Superior temporal gyrus (tissue), 1 donor: Measurements from ENCODE around the gene ECI1.
"Not testable (repeated sequence)": the region's sequence is repeated elsewhere in the genome, so short reads cannot be mapped to it uniquely, and the experiment has no call there.

ENCODE experiments used
- DNase-seq: peaks from one replicate; pipeline ENCODE4 v3.0.0-alpha.2; 2016; ENCODE audit errors: extremely low spot score

Gene ECI1

GRCh38 chr16:2278956-2279800 lies 27.8 kb upstream of the ECI1 start:
- peak; percentile 48 for DNase-seq

- DNase-seq, result no peak
These were observed 26.9 kb upstream of the ECI1 start for GRCh38 chr16:2278272-2278608.

GRCh38 chr16:2277466-2278271 lies 26.3 kb upstream of the ECI1 start:
- no peak for DNase-seq

DNA sequence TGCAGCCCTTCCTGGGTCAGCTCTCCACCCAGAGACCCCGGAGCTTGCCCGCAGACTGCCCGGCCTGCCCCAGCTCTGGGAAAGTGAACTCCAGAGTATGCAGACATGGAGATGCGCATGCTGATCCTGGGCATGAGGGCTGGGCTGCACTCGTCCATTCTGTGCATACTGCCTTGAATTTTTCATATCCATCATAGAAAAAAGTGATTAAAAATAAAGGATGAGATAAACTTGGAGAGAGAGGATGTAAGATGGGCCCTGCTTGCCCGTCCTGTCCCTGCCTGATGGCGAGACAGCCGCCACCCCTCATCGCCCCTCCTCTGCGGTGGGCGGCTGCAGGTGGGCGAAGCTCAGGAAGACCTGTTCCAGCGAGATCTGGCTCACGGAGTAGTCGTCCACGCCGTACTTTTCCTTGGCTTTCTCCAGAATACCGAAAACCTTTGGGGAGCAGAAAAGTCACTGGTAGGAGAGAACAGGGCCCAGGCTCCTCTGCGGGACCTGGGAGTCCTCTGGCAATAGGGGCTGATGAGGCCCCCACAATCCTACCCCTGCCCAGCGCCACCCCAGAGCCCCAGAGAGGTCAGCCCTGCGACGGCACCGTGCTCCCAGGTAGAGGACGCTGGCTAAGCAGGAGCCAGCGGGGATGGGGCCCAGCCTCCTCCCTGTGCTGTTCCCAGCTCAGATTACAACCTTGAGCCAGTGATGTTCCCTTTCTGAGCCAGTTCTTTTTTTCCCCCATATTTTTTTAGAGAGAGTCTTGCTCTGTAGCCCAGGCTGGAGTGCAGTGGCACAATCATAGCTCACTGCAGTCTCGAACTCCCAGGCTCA lies 25.2 kb upstream of the ECI1 start:
- DNase-seq, result no peak

DNA sequence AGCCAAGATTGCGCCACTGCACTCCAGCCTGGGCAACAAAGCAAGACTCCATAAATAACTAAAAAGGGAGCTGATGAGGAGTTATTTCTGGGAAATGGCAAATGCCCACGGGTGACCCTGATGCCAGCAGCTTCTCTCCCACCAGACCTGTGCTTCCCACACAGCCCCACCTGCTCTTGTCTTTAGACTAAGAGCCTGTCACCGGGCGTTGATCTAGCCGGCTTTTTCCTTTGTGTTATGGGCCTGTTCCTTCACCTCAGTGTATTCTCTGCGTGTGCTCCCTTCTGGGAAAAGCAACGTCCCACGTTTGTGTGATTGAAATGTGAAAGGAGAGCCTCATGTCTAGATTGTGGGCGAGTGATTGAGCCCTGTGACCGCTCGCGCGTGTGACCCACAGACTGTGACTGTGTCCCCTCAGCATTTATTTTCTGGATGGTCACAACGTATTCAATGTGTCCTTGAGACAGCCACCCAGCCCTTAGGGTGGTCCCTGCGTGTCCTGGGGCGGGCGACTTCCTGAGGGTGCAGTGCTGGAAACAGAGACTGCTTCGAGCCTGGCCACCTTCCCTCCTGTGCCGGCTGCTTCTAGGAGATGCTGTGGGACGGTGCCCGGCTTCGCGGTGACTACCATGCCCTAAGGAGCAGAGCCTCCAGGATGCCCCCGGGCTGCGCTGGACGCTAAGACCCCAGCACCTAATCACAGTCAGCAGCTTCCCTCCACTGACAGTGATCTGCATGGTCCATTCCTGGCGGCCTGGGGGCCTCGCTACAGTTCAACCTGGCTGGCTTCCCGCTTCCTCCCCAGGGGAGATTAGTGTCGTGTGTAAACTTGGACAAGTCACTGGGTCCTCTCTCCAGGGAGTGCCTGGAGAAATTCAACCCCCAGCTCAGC lies 24.3 kb upstream of the ECI1 start:
- no peak for DNase-seq

- no peak for DNase-seq
These were observed 22.5 kb upstream of the ECI1 start for GRCh38 chr16:2273931-2274330.

- no peak for DNase-seq
These were observed 22.1 kb upstream of the ECI1 start for GRCh38 chr16:2273484-2273883.

- no peak for DNase-seq
These were observed 20.6 kb upstream of the ECI1 start for GRCh38 chr16:2271848-2272461.

GRCh38 chr16:2270588-2271470 lies 19.4 kb upstream of the ECI1 start:
- DNase-seq, result no peak

DNA sequence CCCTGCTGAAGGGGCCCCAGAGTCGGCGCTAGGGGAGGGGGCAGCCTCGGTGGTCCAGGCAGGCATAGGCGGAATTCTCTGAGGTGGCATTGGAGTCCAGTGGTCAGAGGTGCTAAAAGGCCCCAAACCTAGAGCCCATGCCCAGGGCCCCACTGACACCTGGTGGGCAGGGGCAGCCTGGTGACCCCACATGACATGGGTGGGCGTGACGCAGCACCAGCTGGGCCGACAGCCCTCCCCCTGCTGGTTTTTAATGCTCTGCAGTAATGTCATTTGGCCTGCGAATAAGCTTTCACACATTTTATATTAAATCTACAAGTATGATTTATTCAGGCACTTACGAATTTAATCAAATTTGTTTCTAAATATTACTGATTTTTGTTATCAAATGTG lies 18.7 kb upstream of the ECI1 start:
- DNase-seq, result no peak

DNA sequence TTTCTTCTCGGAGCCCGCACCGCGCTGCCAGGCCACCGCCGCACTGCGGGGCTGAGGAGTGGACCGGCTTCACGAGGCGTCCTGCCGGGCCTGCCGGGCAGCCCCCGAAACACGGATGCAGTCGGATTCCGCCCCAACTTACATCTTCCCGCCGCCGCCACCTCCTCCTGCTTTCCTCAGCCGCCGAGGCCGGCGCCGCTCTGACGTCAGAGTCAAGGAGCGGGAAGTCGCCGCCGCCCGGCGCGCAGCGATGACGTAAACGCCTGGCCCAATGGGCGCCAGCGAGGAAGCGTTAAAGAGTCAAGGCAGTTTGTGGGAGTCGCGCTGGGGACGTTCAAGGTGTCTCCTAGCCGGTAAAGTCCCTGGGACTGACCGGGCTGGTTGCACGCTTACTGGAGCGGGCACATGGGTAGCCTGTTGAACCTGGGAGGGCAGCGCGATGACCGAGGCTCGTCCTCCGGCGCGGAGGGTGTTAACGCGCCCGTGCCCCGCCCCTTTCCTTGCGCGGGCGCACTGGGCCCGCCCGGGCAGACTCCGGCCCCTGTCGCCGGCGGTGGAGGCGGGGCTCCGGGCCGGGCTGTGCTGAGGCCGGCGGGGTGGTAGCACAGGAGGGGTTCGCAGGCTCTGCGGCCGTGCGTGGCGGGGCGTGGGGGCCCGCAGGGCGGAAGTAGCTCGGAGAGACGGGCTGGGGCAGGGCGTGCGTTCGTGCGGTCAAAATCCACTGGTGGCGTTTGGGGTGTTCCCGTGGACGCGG lies 16.7 kb upstream of the ECI1 start, which contains the start of gene RNPS1:
RNPS1 (minus strand) TSS at position 214 of the 754 bp plus-strand sequence. CDS start 3,483 bp downstream, outside the sequence.
- DNase-seq, result peak; percentile 97

- DNase-seq, result not testable (repeated sequence)
These were observed 16.1 kb upstream of the ECI1 start for GRCh38 chr16:2267505-2267912.

DNA sequence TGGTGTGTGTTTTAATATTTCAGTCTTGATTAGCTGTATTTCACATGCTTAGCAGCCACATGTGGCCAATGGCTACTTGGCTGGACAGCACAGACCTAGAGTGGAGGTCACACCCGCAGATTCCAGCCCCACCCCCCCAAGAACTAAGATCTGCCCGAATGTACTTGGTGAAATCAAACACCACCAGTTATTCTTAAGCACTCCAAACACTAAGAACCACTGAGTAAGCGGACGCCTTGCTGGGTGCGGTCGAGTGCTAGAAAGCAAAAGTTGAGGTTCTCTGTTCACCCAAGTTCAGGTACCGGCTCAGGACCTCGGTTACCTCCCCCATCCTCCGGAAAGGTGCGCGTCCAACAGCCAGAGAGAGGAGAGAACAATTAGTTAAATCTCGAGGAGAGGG lies 15.5 kb upstream of the ECI1 start:
- not testable (repeated sequence) for DNase-seq

DNA sequence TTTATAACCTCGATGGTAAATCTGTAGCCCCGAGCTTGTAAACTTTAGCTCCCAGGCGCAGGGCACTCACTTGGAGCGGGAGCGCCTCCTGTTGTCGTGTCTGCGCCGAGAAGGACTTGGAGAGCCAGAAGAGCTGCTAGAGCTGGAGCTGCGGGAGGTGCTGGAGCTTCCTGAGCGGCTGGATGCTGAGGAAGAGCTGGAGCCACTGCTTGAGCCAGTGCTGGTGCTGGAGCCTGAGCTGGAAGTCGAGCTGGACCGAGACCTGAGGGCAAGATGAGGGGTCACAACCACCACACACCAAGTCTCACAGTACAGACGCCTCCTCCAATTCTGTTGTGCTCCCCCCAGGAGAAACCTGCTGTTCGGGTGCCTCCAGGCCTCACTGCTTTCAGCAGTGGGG lies 11.6 kb upstream of the ECI1 start:
- not testable (repeated sequence) for DNase-seq

GRCh38 chr16:2260250-2260649 lies 8.9 kb upstream of the ECI1 start:
- no peak for DNase-seq

DNA sequence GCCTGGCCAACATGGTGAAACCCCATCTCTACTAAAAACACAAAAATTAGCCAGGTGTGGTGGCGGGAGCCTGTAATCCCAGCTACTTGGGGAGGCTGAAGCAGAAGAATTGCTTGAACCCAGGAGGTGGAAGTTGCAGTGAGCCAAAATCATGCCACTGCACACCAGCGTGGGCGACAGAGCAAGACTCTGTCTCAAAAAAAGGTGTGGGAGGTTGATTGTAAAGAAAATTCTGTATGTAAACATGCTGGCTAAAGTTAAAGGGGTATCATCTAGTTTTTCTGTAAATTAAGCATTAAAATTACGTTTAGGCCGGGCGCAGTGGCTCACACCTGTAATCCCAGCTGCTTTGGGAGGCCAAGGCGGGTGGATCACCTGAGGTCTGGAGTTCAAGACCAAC lies 7.1 kb upstream of the ECI1 start:
- DNase-seq, result not testable (repeated sequence)

GRCh38 chr16:2257726-2258125 lies 6.3 kb upstream of the ECI1 start:
- no peak for DNase-seq

DNA sequence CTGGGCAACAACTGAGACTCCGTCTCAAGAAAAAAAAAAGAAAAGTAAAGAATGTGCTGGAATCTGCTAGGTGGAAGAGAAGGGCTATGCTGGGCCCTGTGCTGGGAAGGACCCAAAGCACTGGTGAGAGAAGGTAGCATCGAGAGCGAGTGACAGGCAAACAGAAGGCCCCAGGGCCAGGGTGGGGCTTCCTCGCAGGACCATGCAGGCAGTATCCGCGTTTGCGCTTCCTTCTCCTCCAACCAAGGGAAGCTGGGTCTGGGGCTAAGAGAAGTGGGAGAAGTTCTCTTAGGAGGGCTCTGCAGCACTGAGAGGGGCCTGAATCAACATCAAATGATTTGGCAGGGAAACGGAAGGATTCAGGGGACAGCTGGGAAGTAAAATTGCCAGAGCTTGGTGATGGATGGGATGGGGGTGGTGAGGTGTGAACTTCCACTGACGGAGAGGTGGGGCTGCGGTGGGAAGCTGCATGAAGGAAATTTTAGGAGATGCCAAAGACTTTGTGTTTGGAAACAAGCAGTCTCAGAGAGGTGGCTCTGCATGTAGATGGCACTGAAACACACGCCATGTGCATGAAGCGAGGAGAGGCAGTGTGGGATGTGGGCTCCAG lies 5.2 kb upstream of the ECI1 start:
- no peak for DNase-seq
